ENCODE measurements around the gene EIF4A3. TPM values are rescaled to one million over a fixed set of nuclear protein-coding genes. Genes with fewer than 3 reads are reported as not detected.

Gene EIF4A3
- polyA plus RNA-seq, 2 of the 4 experiments (the other 2 are of a cell fraction): 181 to 189 TPM

DNA sequence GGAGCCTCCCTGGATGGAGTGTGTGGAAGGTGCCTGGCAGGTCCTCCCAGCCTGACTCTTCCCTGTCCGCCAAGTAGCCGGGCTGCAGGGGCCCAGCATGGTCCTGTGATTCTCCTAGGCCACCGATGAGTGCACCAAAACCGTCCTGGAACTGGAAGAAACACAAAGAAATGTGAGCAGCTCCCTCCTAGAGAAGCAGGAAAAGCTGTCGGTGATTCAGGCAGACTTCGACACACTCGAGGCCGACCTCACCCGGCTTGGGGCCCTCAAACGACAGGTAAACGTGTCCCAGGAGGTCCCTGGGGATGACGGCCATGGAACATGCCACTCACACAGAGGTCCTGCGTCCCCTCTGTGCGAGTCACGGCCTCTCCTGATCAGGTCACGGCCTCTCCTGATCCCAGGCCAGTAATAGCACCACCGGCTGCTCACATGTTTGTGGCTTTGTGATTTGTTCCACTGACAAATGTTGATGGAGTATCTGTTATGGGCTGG, 49.8 kb downstream of the EIF4A3 start:
- H3K4me2 ChIP-seq: no peak overlapping the region
- H3K27ac ChIP-seq: no peak overlapping the region; a peak in 1 of 6 replicates
- no peak for DNase-seq (ENCODE audit: low read depth in 1 of 2, low spot score in 1 of 2)
- ChIA-PET POLR2A (no interaction called here), CTCF (interaction anchor here (8.0 kb wide), 1 partner anchor 14 kb away, joined by 63 read pairs; no protein-coding TSS in a partner anchor)
- ATAC-seq: no peak
- TF ChIP-seq EP300 (IDR thresholded peaks at IDR 0.05): no peak
- peaks cover 6% of the 10 kb centered on the region for H3K4me1 ChIP-seq
- WGBS (ENCODE audit: missing lambda C conversion rate): 81% methylated on average over 17 of the region's 17 CpGs
- no peak overlapping the region for H3K4me3 ChIP-seq
- H3K9me3 ChIP-seq: no peaks in the 10 kb centered on the region
- no peak for FAIRE-seq

GRCh38 chr17:80096561-80097021, 50.3 kb downstream of the EIF4A3 start:
- DNase-seq (ENCODE audit: low read depth in 1 of 2, low spot score in 1 of 2): no peak
- Histone ChIP-seq H3K9me3 (no peaks in the 10 kb centered on the region), H3K4me2 (no peak overlapping the region), H3K4me3 (no peak overlapping the region), H3K4me1 (peaks cover 5% of the 10 kb centered on the region; the same call in 2 of the 3 replicates), H3K27ac (no peak overlapping the region; a peak in 1 of 6 replicates)
- ATAC-seq: no peak
- TF ChIP-seq RARB (CRISPR knock-in tag; IDR thresholded peaks at IDR 0.05) (no peak), NFE2L2 (conservative IDR thresholded peaks at IDR 0.05; ENCODE audit: low read length) (no peak), POLR2AphosphoS2 (conservative IDR thresholded peaks at IDR 0.05; ENCODE audit: low read length) (no peak), CHD4 (IDR thresholded peaks at IDR 0.05; ENCODE audit: borderline replicate concordance) (no peak), HOXB5 (CRISPR knock-in tag; IDR thresholded peaks at IDR 0.05) (no peak), ESRRA (IDR thresholded peaks at IDR 0.05; ENCODE audit: borderline replicate concordance, low read length) (no peak), NPAS2 (CRISPR knock-in tag; IDR thresholded peaks at IDR 0.05; ENCODE audit: borderline replicate concordance) (no peak), FOSL2 (IDR thresholded peaks at IDR 0.05) (no peak), FOSL2 (CRISPR knock-in tag; IDR thresholded peaks at IDR 0.05) (no peak)
- TF ChIP-seq, protein P1, sequence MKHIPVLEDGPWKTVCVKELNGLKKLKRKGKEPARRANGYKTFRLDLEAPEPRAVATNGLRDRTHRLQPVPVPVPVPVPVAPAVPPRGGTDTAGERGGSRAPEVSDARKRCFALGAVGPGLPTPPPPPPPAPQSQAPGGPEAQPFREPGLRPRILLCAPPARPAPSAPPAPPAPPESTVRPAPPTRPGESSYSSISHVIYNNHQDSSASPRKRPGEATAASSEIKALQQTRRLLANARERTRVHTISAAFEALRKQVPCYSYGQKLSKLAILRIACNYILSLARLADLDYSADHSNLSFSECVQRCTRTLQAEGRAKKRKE (CRISPR knock-in tag; IDR thresholded peaks at IDR 0.05; ENCODE audit: low read depth): no peak
- TF ChIP-seq, protein P2, sequence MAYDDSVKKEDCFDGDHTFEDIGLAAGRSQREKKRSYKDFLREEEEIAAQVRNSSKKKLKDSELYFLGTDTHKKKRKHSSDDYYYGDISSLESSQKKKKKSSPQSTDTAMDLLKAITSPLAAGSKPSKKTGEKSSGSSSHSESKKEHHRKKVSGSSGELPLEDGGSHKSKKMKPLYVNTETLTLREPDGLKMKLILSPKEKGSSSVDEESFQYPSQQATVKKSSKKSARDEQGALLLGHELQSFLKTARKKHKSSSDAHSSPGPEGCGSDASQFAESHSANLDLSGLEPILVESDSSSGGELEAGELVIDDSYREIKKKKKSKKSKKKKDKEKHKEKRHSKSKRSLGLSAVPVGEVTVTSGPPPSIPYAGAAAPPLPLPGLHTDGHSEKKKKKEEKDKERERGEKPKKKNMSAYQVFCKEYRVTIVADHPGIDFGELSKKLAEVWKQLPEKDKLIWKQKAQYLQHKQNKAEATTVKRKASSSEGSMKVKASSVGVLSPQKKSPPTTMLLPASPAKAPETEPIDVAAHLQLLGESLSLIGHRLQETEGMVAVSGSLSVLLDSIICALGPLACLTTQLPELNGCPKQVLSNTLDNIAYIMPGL (CRISPR knock-in tag; IDR thresholded peaks at IDR 0.05; ENCODE audit: borderline replicate concordance): no peak
- CTCF ChIA-PET: interaction anchor here (8.0 kb wide), 1 partner anchor 13 kb away, joined by 63 read pairs; no protein-coding TSS in a partner anchor
- POLR2A ChIA-PET: no interaction called here
- no peak for FAIRE-seq
- 74% methylated on average over 12 of the region's 12 CpGs for WGBS (ENCODE audit: missing lambda C conversion rate)

GRCh38 chr17:80095844-80096475, 51.0 kb downstream of the EIF4A3 start:
- Histone ChIP-seq H3K4me1 (peaks cover 5% of the 10 kb centered on the region; the same call in 2 of the 3 replicates), H3K9me3 (no peaks in the 10 kb centered on the region), H3K4me3 (no peak overlapping the region), H3K27ac (no peak overlapping the region), H3K4me2 (no peak overlapping the region)
- CTCF ChIA-PET: interaction anchor here (0.8 to 8.0 kb wide), 2 partner anchors 10 to 13 kb away, joined by 4 to 63 read pairs; no protein-coding TSS in a partner anchor
- 77% methylated on average over 15 of the region's 16 CpGs for WGBS (ENCODE audit: missing lambda C conversion rate)
- FAIRE-seq: no peak
- no peak for TF ChIP-seq BCL3 (IDR thresholded peaks at IDR 0.05)
- TF ChIP-seq, protein P1 (CRISPR knock-in tag; IDR thresholded peaks at IDR 0.05; ENCODE audit: low read depth): no peak
- TF ChIP-seq CHD2 (IDR thresholded peaks at IDR 0.05; ENCODE audit: low read length, partially characterized antibody): no peak
- no peak for TF ChIP-seq RCOR1 (IDR thresholded peaks at IDR 0.05; ENCODE audit: low read depth, low read length)
- TF ChIP-seq MAFK (IDR thresholded peaks at IDR 0.05; ENCODE audit: partially characterized antibody): no peak
- TF ChIP-seq ZNF302 (CRISPR knock-in tag; IDR thresholded peaks at IDR 0.05): no peak
- no peak for TF ChIP-seq POLR2AphosphoS2 (conservative IDR thresholded peaks at IDR 0.05; ENCODE audit: low read length)
- no peak for TF ChIP-seq HOXB13 (CRISPR knock-in tag; IDR thresholded peaks at IDR 0.05; ENCODE audit: low read depth)
- no peak for TF ChIP-seq ZFP36 (IDR thresholded peaks at IDR 0.05; ENCODE audit: borderline replicate concordance, partially characterized antibody)
- TF ChIP-seq RFX5 (IDR thresholded peaks at IDR 0.05): no peak
- TF ChIP-seq, protein P2 (CRISPR knock-in tag; IDR thresholded peaks at IDR 0.05; ENCODE audit: borderline replicate concordance): no peak
- TF ChIP-seq HOXA7 (CRISPR knock-in tag; IDR thresholded peaks at IDR 0.05): no peak
- no peak for TF ChIP-seq GATA3 (IDR thresholded peaks at IDR 0.05; ENCODE audit: borderline replicate concordance)
- ATAC-seq: peak in 1 of 2 experiments; percentile 18; a peak in 3 of 6 replicates
- POLR2A ChIA-PET: no interaction called here
- DNase-seq (ENCODE audit: low read depth in 1 of 2, low spot score in 1 of 2): no peak
